ENCODE data around the gene RUVBL2. TPM values are rescaled to one million over a fixed set of nuclear protein-coding genes. Genes with fewer than 3 reads are reported as not detected.

The RUVBL2 gene
- 219 to 243 TPM (median 229 TPM) in 5 replicates for total RNA-seq (2022; extraction: Qiagen RNA extraction; ENCODE audit: low read depth)

DNA sequence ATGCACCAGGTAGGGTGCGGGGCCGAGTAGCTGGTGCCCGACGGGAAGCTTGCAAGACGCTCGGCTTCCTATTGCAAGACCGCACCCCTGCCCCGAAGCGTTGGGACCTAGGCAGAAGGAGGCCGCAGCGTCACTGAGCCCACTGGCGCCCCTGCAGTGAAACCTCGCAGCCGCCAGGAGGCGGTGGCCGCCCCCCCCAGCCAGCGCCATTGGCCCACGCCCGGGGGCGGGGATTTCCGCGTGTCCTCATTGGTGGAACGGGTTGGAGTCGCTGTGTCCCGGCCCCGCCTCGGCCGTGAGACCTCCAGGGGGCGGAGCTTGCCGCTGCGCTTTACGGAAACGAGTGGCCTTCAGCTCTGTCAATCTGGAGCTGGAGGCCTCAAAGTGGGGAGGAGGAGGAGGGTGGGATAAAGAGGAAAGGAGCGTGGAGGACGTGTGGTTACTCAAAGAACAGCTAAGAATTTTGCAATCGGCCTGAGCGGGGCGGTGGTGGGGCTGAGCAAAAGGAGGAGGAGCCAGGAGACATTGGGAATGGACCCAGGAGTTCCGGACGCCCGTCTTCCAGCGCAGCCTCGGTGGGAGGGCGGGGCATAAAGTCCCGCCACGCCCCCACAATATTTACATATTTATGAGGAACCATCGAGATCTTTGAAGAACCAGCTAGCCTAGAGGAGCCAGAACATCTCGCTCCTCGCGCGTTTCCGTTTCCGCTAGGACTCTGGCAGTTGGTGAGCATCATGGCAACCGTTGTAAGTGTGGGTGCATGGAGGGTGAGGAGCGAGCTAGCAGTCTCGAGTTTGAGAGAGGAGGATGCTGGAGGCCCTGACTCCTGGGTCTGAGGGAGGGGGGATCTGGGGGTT lies at the start of gene RUVBL2, which contains the start of gene GYS1:
RUVBL2 (plus strand) TSS at position 713 of the 860 bp plus-strand sequence; CDS start at position 738, 25 bp downstream.
GYS1 (minus strand) TSS at position 135 of the 860 bp plus-strand sequence. CDS start 197 bp downstream, outside the sequence.

GRCh38 chr19:48954595-48955307 lies 38.9 kb upstream of the RUVBL2 start, which contains the start of gene BAX:
TSS of gene BAX (plus strand) at chr19:48954875. CDS start at chr19:48954929, 54 bp downstream.

DNA sequence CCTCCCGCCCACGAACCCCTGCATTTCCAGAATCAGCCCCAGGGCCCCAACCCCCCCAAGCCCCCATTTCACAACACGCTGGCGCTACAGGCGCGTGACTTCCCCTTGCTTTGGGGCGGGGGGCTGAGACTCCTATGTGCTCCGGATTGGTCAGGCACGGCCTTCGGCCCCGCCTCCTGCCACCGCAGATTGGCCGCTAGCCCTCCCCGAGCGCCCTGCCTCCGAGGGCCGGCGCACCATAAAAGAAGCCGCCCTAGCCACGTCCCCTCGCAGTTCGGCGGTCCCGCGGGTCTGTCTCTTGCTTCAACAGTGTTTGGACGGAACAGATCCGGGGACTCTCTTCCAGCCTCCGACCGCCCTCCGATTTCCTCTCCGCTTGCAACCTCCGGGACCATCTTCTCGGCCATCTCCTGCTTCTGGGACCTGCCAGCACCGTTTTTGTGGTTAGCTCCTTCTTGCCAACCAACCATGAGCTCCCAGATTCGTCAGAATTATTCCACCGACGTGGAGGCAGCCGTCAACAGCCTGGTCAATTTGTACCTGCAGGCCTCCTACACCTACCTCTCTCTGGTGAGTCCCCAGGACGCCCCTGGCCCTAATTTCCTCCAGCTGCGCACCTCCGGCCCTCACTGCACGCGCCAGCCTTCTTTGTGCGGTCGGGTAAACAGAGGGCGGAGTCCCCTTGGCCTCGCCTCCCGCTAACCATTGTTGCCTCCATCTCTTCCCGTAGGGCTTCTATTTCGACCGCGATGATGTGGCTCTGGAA lies 28.5 kb upstream of the RUVBL2 start, which contains the start of gene FTL:
FTL (plus strand) TSS at position 270 of the 766 bp plus-strand sequence; CDS start at position 469, 199 bp downstream.

GRCh38 chr19:49017041-49017665 lies 23.5 kb downstream of the RUVBL2 start, which contains the start of gene LHB:
TSS of gene LHB (minus strand) at chr19:49017091. CDS start at chr19:49017081, 10 bp downstream.

DNA sequence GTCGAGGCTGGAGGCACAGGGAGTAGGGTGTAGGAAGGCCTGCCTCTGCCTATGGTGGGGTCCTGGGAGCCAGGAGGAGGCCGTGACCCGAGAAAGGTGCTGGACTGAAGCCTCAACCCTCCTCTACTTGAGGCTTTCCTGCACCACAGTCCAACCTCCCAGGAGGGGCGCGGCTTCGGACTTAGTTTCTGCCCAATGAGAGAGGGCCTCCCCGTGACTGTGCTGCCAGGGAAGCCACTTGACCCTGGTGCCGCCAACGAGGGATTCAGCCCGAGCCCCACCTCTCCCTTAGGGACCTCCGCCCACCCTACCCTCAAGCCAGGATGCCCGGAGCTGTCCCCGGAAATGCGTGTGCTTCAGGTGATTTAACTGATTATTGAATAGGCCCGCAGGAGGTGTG lies 30.5 kb downstream of the RUVBL2 start, which contains the start of gene CGB3:
CGB3 (minus strand) TSS at position 101 of the 400 bp plus-strand sequence. CDS start 362 bp downstream, outside the sequence.

GRCh38 chr19:49031642-49032301 lies 38.1 kb downstream of the RUVBL2 start, which contains the start of gene CGB2:
TSS of gene CGB2 (plus strand) at chr19:49031890. CDS start at chr19:49032096, 206 bp downstream.

GRCh38 chr19:49036815-49037214 lies 43.1 kb downstream of the RUVBL2 start, which contains the start of gene CGB1:
TSS of gene CGB1 (minus strand) at chr19:49036895. CDS start at chr19:49036711, 184 bp downstream.

GRCh38 chr19:49043548-49043947 lies 49.9 kb downstream of the RUVBL2 start, which contains the start of gene CGB5:
TSS of gene CGB5 (plus strand) at chr19:49043848. CDS start at chr19:49044210, 362 bp downstream.

GRCh38 chr19:49049011-49049410 lies 55.3 kb downstream of the RUVBL2 start, which contains the start of gene CGB8:
TSS of gene CGB8 (minus strand) at chr19:49049111. CDS start at chr19:49048739, 372 bp downstream.

DNA sequence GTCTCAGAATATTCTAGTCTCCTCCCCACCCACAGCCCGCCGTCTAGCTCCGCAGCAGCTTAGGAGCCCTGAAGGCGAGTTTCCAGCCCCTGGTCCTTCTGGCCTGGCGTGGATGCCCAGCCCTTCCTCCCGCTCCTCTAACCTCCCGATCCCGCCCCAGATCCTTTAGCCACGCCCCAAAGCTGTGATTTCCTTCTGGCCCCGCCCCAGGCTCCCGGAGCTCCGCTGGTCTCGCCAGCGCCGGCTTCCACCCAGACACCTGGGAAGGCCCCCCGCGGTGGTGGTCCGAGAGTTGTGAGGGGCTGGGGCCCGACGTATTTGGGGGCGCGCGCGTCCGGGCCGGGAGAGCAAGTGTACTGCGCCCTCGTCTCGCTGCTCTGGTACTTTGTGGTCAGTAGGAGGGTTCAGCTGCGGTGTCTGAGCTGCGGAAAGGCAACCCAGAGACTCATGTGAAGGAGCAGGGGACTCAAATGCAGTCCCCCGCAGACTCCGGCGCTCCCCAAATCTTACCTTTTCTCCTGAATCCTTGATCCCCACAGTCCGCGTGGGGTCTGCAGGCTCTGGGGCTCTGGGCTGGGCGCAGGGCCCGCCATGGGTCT lies 64.0 kb downstream of the RUVBL2 start, which contains the start of gene CGB7:
CGB7 (minus strand) TSS at position 114 of the 599 bp plus-strand sequence. CDS start 2,374 bp downstream, outside the sequence.

DNA sequence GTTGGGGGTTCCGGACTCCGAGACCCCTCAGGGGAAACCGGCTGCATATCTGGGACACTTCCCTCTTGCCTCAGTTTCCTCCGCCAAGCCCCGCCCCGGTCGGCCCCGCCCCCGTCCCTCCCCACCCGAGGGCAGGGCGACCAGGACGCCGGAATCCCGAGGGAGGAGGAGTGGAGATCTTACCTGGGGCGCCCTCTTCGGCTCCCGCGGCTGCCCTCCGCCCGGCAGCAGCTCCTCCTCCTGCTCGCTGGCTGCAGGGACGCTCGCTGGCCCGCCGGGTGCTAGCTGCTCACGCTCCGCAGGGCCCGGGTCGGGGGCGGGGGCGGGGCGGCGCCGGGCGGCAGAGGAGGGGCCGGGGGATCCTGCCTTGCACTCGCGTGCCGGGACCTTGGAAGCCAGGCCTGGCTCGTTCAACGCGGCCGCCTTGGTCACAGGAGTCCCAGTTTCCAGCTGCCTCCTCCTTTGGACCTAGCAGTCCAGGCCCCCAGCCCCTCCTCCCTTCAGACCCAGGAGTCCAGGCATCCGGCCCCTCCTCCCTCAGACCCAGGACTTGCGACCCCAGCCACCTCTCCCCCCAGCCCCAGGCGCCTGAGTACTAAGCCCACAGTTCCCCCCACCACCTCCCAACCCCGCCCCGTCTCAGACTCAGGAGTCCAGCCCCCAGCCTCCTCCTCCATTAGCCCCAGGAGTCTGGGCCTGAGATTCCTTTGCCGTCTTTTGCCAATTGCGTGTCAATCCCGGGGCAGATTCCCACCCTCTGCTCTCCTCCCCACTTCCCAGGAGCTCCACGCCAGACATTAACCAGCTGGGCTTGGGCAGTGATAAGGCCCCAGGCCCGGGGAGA lies 71.3 kb downstream of the RUVBL2 start, which contains the start of gene NTF4:
NTF4 (minus strand) TSS at position 51 of the 844 bp plus-strand sequence. CDS start 2,821 bp downstream, outside the sequence.

Other genes starting within 250 kb of the RUVBL2 start
- gene IZUMO1, start 247.0 kb upstream of the RUVBL2 start, total RNA-seq (2022; extraction: Qiagen RNA extraction; ENCODE audit: low read depth) = not detected in 5 replicates
- gene FUT1, start 241.2 kb upstream of the RUVBL2 start, total RNA-seq (2022; extraction: Qiagen RNA extraction; ENCODE audit: low read depth) = 0.07 to 0.09 TPM (median 0.07 TPM) in 4 of 5 replicates, not detected in the other
- 0.08 TPM in 1 of 5 replicates, not detected in the others for gene FGF21, start 238.4 kb upstream of the RUVBL2 start, total RNA-seq (2022; extraction: Qiagen RNA extraction; ENCODE audit: low read depth)
- 50.8 to 60.8 TPM (median 56.6 TPM) in 5 replicates for gene BCAT2, start 182.9 kb upstream of the RUVBL2 start, total RNA-seq (2022; extraction: Qiagen RNA extraction; ENCODE audit: low read depth)
- gene HSD17B14, start 157.4 kb upstream of the RUVBL2 start, total RNA-seq (2022; extraction: Qiagen RNA extraction; ENCODE audit: low read depth) = 13.8 to 16.7 TPM (median 14.3 TPM) in 5 replicates
- 1.5 to 3.4 TPM (median 2.2 TPM) in 5 replicates for gene PLEKHA4, start 125.3 kb upstream of the RUVBL2 start, total RNA-seq (2022; extraction: Qiagen RNA extraction; ENCODE audit: low read depth)
- gene PPP1R15A, start 121.5 kb upstream of the RUVBL2 start, total RNA-seq (2022; extraction: Qiagen RNA extraction; ENCODE audit: low read depth) = 94.1 to 157 TPM (median 116 TPM) in 5 replicates
- not detected in 5 replicates for gene TULP2, start 95.1 kb upstream of the RUVBL2 start, total RNA-seq (2022; extraction: Qiagen RNA extraction; ENCODE audit: low read depth)
- 185 to 225 TPM (median 213 TPM) in 5 replicates for gene NUCB1, start 93.6 kb upstream of the RUVBL2 start, total RNA-seq (2022; extraction: Qiagen RNA extraction; ENCODE audit: low read depth)
- 1.2 to 2.2 TPM (median 1.5 TPM) in 5 replicates for gene DHDH, start 60.2 kb upstream of the RUVBL2 start, total RNA-seq (2022; extraction: Qiagen RNA extraction; ENCODE audit: low read depth)
- gene BAX, start 39.0 kb upstream of the RUVBL2 start, total RNA-seq (2022; extraction: Qiagen RNA extraction; ENCODE audit: low read depth) = 295 to 420 TPM (median 376 TPM) in 5 replicates
- 18,205 to 25,130 TPM (median 20,428 TPM) in 5 replicates for gene FTL, start 28.6 kb upstream of the RUVBL2 start, total RNA-seq (2022; extraction: Qiagen RNA extraction; ENCODE audit: low read depth)
- 17.3 to 22.6 TPM (median 19.8 TPM) in 5 replicates for gene GYS1, start 578 bp upstream of the RUVBL2 start, total RNA-seq (2022; extraction: Qiagen RNA extraction; ENCODE audit: low read depth)
- gene LHB, start 23.2 kb downstream of the RUVBL2 start, total RNA-seq (2022; extraction: Qiagen RNA extraction; ENCODE audit: low read depth) = not detected in 5 replicates
- 0.09 to 0.44 TPM in 2 of 5 replicates, not detected in the others for gene CGB3, start 30.4 kb downstream of the RUVBL2 start, total RNA-seq (2022; extraction: Qiagen RNA extraction; ENCODE audit: low read depth)
- gene CGB2, start 38.0 kb downstream of the RUVBL2 start, total RNA-seq (2022; extraction: Qiagen RNA extraction; ENCODE audit: low read depth) = 0.27 to 0.70 TPM (median 0.32 TPM) in 4 of 5 replicates, not detected in the other
- 0.27 to 0.64 TPM (median 0.38 TPM) in 3 of 5 replicates, not detected in the others for gene CGB1, start 43.0 kb downstream of the RUVBL2 start, total RNA-seq (2022; extraction: Qiagen RNA extraction; ENCODE audit: low read depth)
- gene CGB5, start 50.0 kb downstream of the RUVBL2 start, total RNA-seq (2022; extraction: Qiagen RNA extraction; ENCODE audit: low read depth) = 0.54 to 1.6 TPM (median 1.5 TPM) in 5 replicates
- gene CGB8, start 55.2 kb downstream of the RUVBL2 start, total RNA-seq (2022; extraction: Qiagen RNA extraction; ENCODE audit: low read depth) = 2.1 to 8.1 TPM (median 4.6 TPM) in 5 replicates
- gene CGB7, start 63.9 kb downstream of the RUVBL2 start, total RNA-seq (2022; extraction: Qiagen RNA extraction; ENCODE audit: low read depth) = 0.59 to 0.80 TPM (median 0.72 TPM) in 5 replicates
- gene NTF4, start 70.9 kb downstream of the RUVBL2 start, total RNA-seq (2022; extraction: Qiagen RNA extraction; ENCODE audit: low read depth) = 0.27 to 0.66 TPM (median 0.35 TPM) in 4 of 5 replicates, not detected in the other
- 0.01 TPM in 1 of 5 replicates, not detected in the others for gene KCNA7, start 78.8 kb downstream of the RUVBL2 start, total RNA-seq (2022; extraction: Qiagen RNA extraction; ENCODE audit: low read depth)
- 311 to 363 TPM (median 344 TPM) in 5 replicates for gene SNRNP70, start 91.6 kb downstream of the RUVBL2 start, total RNA-seq (2022; extraction: Qiagen RNA extraction; ENCODE audit: low read depth)
- 4.7 to 7.2 TPM (median 5.7 TPM) in 5 replicates for gene LIN7B, start 120.5 kb downstream of the RUVBL2 start, total RNA-seq (2022; extraction: Qiagen RNA extraction; ENCODE audit: low read depth)
- 1.2 to 2.5 TPM (median 1.8 TPM) in 5 replicates for gene C19orf73, start 125.3 kb downstream of the RUVBL2 start, total RNA-seq (2022; extraction: Qiagen RNA extraction; ENCODE audit: low read depth)
- gene PPFIA3, start 125.7 kb downstream of the RUVBL2 start, total RNA-seq (2022; extraction: Qiagen RNA extraction; ENCODE audit: low read depth) = 5.7 to 9.0 TPM (median 8.0 TPM) in 5 replicates
- 0.07 to 0.14 TPM in 2 of 5 replicates, not detected in the others for gene HRC, start 161.5 kb downstream of the RUVBL2 start, total RNA-seq (2022; extraction: Qiagen RNA extraction; ENCODE audit: low read depth)
- gene TRPM4, start 163.9 kb downstream of the RUVBL2 start, total RNA-seq (2022; extraction: Qiagen RNA extraction; ENCODE audit: low read depth) = 6.8 to 9.9 TPM (median 7.3 TPM) in 5 replicates